VCaP (cell line): ENCODE measurements around the gene PPP1R9B.

ENCODE experiments used
- H3K27ac ChIP-seq: fragments of 450-650 bp; 2 replicates; pipeline ENCODE4 v1.5.1; 2017
- CTCF ChIP-seq: fragments of 450-650 bp; conservative IDR thresholded peaks from 2 replicates; pipeline ENCODE4 v1.5.1; 2017; ENCODE audit warnings: mild to moderate bottlenecking, moderate library complexity

Gene PPP1R9B

GRCh38 chr17:50139950-50140885 lies 10.3 kb downstream of the PPP1R9B start:
- peak overlapping the region; percentile 52 for H3K27ac ChIP-seq
- peak; percentile 97 for TF ChIP-seq CTCF

- TF ChIP-seq CTCF: no peak
- H3K27ac ChIP-seq: no peak overlapping the region
These were observed 11.2 kb downstream of the PPP1R9B start for GRCh38 chr17:50139185-50139783.

GRCh38 chr17:50137042-50137441 lies 13.4 kb downstream of the PPP1R9B start:
- TF ChIP-seq CTCF: no peak
- no peak overlapping the region for H3K27ac ChIP-seq

- no peak for TF ChIP-seq CTCF
- H3K27ac ChIP-seq: no peak overlapping the region
These were observed 14.3 kb downstream of the PPP1R9B start for GRCh38 chr17:50136096-50136687.

GRCh38 chr17:50135316-50136095 lies 15.0 kb downstream of the PPP1R9B start:
- H3K27ac ChIP-seq: no peak overlapping the region
- no peak for TF ChIP-seq CTCF

- no peak overlapping the region for H3K27ac ChIP-seq
These were observed 16.0 kb downstream of the PPP1R9B start for GRCh38 chr17:50134206-50135110.

More at GRCh38 chr17:50134206-50135110, 16.0 kb downstream of the PPP1R9B start:
- no peak for TF ChIP-seq CTCF
